Neural progenitor cell (in vitro differentiated cells): ENCODE data around the gene PCDHGA8. TPM values are rescaled to one million over a fixed set of nuclear protein-coding genes. Genes with fewer than 3 reads are reported as not detected.

Source experiments
- DNase-seq: peaks from one replicate; pipeline ENCODE4 v3.0.0-alpha.2; 2016; ENCODE audit warnings: low spot score
- H2AFZ ChIP-seq: fragments of 200-600 bp; sonication (generic); replicated peaks from 2 replicates; pipeline ENCODE4 v1.6.1; 2016; ENCODE audit warnings: antibody characterized with exemption
- H3F3A ChIP-seq: fragments of 200-600 bp; sonication (generic); 2 replicates; pipeline ENCODE4 v1.6.1; 2016; ENCODE audit warnings: antibody characterized with exemption, low read depth
- H3K27ac ChIP-seq: fragments of 200-600 bp; sonication (generic); 2 replicates; pipeline ENCODE4 v1.5.1; 2016; ENCODE audit warnings: mild to moderate bottlenecking
- H3K27me3 ChIP-seq: fragments of 200-600 bp; sonication (generic); 2 replicates; pipeline ENCODE4 v1.6.1; 2016; ENCODE audit warnings: mild to moderate bottlenecking, moderate library complexity
- H3K36me3 ChIP-seq: fragments of 200-600 bp; sonication (generic); 2 replicates; pipeline ENCODE4 v1.5.1; 2016
- H3K4me1 ChIP-seq: fragments of 200-600 bp; sonication (generic); 2 replicates; pipeline ENCODE4 v1.6.1; 2016; ENCODE audit warnings: mixed run types
- H3K4me2 ChIP-seq: fragments of 200-600 bp; sonication (generic); 2 replicates; pipeline ENCODE4 v1.6.1; 2016
- H3K4me3 ChIP-seq: fragments of 200-600 bp; sonication (generic); 2 replicates; pipeline ENCODE4 v1.5.1; 2016
- H3K79me2 ChIP-seq: fragments of 200-600 bp; sonication (generic); 2 replicates; pipeline ENCODE4 v1.6.1; 2016; ENCODE audit warnings: low read depth
- H3K9ac ChIP-seq: fragments of 200-600 bp; sonication (generic); 2 replicates; pipeline ENCODE4 v1.6.1; 2016
- H3K9me3 ChIP-seq: fragments of 200-600 bp; sonication (generic); 2 replicates; pipeline ENCODE4 v1.5.1; 2016; ENCODE audit warnings: low read depth
- H4K20me1 ChIP-seq: fragments of 200-600 bp; sonication (generic); 2 replicates; pipeline ENCODE4 v1.6.1; 2016; ENCODE audit warnings: low read depth
- H3K27ac Mint-ChIP-seq: 3 replicates; pipeline ENCODE4 v1.8.0; 2021; ENCODE audit warnings: mixed read lengths
- H3K27me3 Mint-ChIP-seq: 2 replicates; pipeline ENCODE4 v1.8.0; 2022; ENCODE audit warnings: low read depth, mild to moderate bottlenecking, inconsistent platforms, moderate library complexity, mixed read lengths; ENCODE audit not compliant: insufficient read depth
- H3K36me3 Mint-ChIP-seq: 3 replicates; pipeline ENCODE4 v1.8.0; 2021; ENCODE audit warnings: mixed read lengths
- H3K4me1 Mint-ChIP-seq: 3 replicates; pipeline ENCODE4 v1.8.0; 2021; ENCODE audit warnings: mixed read lengths
- H3K4me3 Mint-ChIP-seq: 3 replicates; pipeline ENCODE4 v1.8.0; 2021; ENCODE audit warnings: mild to moderate bottlenecking, moderate library complexity, mixed read lengths
- H3K9me3 Mint-ChIP-seq: 3 replicates; pipeline ENCODE4 v1.8.0; 2020; ENCODE audit warnings: mixed read lengths
- EZH2 ChIP-seq: fragments of 200-600 bp; sonication (generic); IDR thresholded peaks from 2 replicates; pipeline ENCODE4 v1.6.1; 2017; ENCODE audit warnings: antibody characterized with exemption, mild to moderate bottlenecking, moderate library complexity
- EZH2phosphoT487 ChIP-seq: fragments of 200-600 bp; sonication (generic); IDR thresholded peaks from 2 replicates; pipeline ENCODE4 v1.6.1; 2017; ENCODE audit warnings: antibody characterized with exemption
- total RNA-seq: library from RNA; depleted of rRNA; stranded (reverse); fragments of >200 nt; gene quantifications from 2 replicates; pipeline ENCODE4 v1.2.3, GENCODE V29; 2015; ENCODE audit warnings: low replicate concordance
- TF ChIP-seq, protein P1 (sequence below): fragments of 200-600 bp; sonication (generic); IDR thresholded peaks from 2 replicates; pipeline ENCODE4 v1.5.1; 2017; ENCODE audit warnings: antibody characterized with exemption, mild to moderate bottlenecking

PCDHGA8 gene
- total RNA-seq, 1 donor from 2014 or later = 3.3 TPM

GRCh38 chr5:141366016-141366896, 26.2 kb upstream of the PCDHGA8 start:
- Mint-ChIP-seq H3K27ac (no peak overlapping the region), H3K9me3 (peaks cover 64% of the 10 kb centered on the region), H3K27me3 (peaks cover 4% of the 10 kb centered on the region), H3K36me3 (peaks cover 2% of the 10 kb centered on the region), H3K4me1 (no peaks in the 10 kb centered on the region), H3K4me3 (no peak overlapping the region)
- no peak overlapping the region for H3K27ac ChIP-seq
- no peaks in the 10 kb centered on the region for H3K79me2 ChIP-seq
- no peaks in the 10 kb centered on the region for H4K20me1 ChIP-seq
- no peak overlapping the region for H3K9ac ChIP-seq
- H2AFZ ChIP-seq = no peak overlapping the region
- no peaks in the 10 kb centered on the region for H3K4me1 ChIP-seq
- TF ChIP-seq EZH2 = no peak
- TF ChIP-seq EZH2phosphoT487 = no peak
- TF ChIP-seq, protein P1, sequence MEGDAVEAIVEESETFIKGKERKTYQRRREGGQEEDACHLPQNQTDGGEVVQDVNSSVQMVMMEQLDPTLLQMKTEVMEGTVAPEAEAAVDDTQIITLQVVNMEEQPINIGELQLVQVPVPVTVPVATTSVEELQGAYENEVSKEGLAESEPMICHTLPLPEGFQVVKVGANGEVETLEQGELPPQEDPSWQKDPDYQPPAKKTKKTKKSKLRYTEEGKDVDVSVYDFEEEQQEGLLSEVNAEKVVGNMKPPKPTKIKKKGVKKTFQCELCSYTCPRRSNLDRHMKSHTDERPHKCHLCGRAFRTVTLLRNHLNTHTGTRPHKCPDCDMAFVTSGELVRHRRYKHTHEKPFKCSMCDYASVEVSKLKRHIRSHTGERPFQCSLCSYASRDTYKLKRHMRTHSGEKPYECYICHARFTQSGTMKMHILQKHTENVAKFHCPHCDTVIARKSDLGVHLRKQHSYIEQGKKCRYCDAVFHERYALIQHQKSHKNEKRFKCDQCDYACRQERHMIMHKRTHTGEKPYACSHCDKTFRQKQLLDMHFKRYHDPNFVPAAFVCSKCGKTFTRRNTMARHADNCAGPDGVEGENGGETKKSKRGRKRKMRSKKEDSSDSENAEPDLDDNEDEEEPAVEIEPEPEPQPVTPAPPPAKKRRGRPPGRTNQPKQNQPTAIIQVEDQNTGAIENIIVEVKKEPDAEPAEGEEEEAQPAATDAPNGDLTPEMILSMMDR = no peak
- no peaks in the 10 kb centered on the region for H3F3A ChIP-seq
- no peaks in the 10 kb centered on the region for H3K9me3 ChIP-seq
- H3K4me2 ChIP-seq = no peak overlapping the region
- no peak overlapping the region for H3K4me3 ChIP-seq
- DNase-seq = no peak
- no peaks in the 10 kb centered on the region for H3K27me3 ChIP-seq
- no peaks in the 10 kb centered on the region for H3K36me3 ChIP-seq

DNA sequence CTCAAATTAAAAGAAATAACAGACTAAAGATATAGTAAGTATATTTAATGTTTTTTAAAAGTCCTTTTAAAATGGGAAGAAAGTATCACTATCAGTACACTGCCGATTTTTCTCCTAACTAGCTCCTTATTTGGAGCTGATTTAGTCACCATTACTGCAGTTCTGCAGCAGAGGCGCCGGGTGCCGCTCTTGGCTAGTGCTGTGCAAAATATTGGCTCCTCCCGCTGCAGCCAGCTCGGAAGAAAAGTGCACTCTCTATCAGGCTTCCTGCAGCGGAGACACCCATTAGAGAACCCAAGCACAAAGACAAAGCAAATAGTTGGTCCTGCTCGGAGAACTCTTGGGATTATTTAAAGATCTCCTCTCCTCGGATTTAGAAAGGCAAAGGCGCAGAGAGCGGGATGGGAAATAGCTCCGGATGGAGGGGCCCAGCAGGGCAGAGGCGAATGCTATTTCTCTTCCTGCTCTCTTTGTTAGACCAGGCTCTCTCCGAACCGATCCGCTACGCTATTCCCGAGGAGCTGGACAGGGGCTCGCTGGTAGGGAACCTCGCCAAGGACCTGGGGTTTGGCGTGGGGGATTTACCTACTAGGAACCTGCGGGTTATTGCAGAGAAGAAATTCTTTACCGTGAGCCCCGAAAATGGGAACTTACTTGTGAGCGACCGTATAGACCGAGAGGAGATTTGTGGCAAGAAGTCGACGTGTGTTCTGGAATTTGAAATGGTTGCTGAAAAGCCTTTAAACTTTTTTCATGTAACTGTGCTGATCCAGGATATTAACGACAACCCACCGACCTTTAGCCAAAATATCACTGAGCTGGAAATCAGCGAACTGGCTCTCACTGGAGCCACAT, 22.2 kb upstream of the PCDHGA8 start, which contains the start of gene PCDHGB3:
Gene PCDHGB3 (plus strand): TSS at position 249 of the 855 bp plus-strand sequence. CDS start 153 bp downstream, at position 402.
- Histone ChIP-seq H3K27ac (no peak within 1 kb of the TSS), H3K27me3 (no peaks in the 10 kb centered on the region), H3K4me1 (no peaks in the 10 kb centered on the region), H3K9ac (no peak within 1 kb of the TSS), H3K4me2 (no peak within 1 kb of the TSS), H3K4me3 (no peak within 1 kb of the TSS), H3K79me2 (no peaks in the 10 kb centered on the region), H2AFZ (no peak within 1 kb of the TSS), H3K36me3 (no peaks in the 10 kb centered on the region), H3K9me3 (peaks cover 3% of the 10 kb centered on the region), H4K20me1 (no peaks in the 10 kb centered on the region), H3F3A (no peaks in the 10 kb centered on the region)
- peaks cover 8% of the 10 kb centered on the region for H3K27me3 Mint-ChIP-seq
- no peak for DNase-seq
- TF ChIP-seq, protein P1 = no peak
- TF ChIP-seq EZH2phosphoT487 (no peak), EZH2 (no peak)
- no peak within 1 kb of the TSS for H3K4me3 Mint-ChIP-seq
- no peak within 1 kb of the TSS for H3K27ac Mint-ChIP-seq
- no peaks in the 10 kb centered on the region for H3K4me1 Mint-ChIP-seq
- H3K9me3 Mint-ChIP-seq = peaks cover 55% of the 10 kb centered on the region
- H3K36me3 Mint-ChIP-seq = peaks cover 4% of the 10 kb centered on the region

DNA sequence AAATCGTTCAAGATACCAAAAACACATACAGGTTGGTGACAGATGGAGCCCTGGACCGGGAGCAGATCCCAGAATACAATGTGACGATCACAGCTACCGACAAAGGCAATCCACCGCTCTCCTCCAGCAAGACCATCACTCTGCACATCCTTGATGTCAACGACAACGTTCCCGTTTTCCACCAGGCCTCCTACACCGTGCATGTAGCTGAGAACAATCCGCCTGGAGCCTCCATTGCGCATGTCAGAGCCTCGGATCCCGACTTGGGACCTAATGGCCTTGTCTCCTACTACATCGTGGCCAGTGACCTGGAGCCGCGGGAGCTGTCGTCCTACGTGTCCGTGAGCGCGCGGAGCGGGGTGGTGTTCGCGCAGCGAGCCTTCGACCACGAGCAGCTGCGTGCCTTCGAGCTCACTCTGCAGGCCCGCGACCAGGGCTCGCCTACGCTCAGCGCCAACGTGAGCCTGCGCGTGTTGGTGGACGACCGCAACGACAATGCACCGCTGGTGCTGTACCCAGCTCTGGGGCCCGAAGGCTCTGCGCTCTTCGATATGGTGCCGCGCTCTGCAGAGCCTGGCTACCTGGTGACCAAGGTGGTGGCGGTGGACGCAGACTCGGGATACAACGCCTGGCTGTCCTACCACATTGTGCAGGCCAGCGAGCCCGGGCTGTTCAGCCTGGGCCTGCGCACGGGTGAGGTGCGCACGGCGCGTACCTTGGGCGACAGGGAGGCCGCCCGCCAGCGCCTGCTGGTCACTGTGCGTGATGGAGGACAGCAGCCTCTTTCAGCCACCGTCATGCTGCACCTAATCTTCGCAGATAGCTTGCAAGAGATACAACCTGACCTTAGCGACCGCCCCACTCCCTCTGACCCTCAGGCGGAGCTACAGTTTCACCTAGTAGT, 20.6 kb upstream of the PCDHGA8 start:
- peaks cover 52% of the 10 kb centered on the region for H3K9me3 Mint-ChIP-seq
- H3K4me3 Mint-ChIP-seq = no peak overlapping the region
- Histone ChIP-seq H3K4me2 (no peak overlapping the region), H3K4me3 (no peak overlapping the region), H4K20me1 (no peaks in the 10 kb centered on the region), H3K36me3 (no peaks in the 10 kb centered on the region), H3K27ac (no peak overlapping the region), H2AFZ (no peak overlapping the region), H3F3A (no peaks in the 10 kb centered on the region), H3K9me3 (peaks cover 3% of the 10 kb centered on the region), H3K27me3 (no peaks in the 10 kb centered on the region), H3K4me1 (no peaks in the 10 kb centered on the region), H3K9ac (no peak overlapping the region), H3K79me2 (no peaks in the 10 kb centered on the region)
- H3K27me3 Mint-ChIP-seq = peaks cover 7% of the 10 kb centered on the region
- no peaks in the 10 kb centered on the region for H3K4me1 Mint-ChIP-seq
- no peak overlapping the region for H3K27ac Mint-ChIP-seq
- no peak for DNase-seq
- no peak for TF ChIP-seq EZH2phosphoT487
- TF ChIP-seq, protein P1 = no peak
- no peak for TF ChIP-seq EZH2
- H3K36me3 Mint-ChIP-seq = peaks cover 4% of the 10 kb centered on the region
